H9 (cell line): Measurements from ENCODE around the gene FAM193B. TPM values are rescaled to one million over a fixed set of nuclear protein-coding genes. Genes with fewer than 3 reads are reported as not detected.

ENCODE experiments used
- DNase-seq: peaks from one replicate; pipeline ENCODE4 v3.0.0-alpha.2; 2017
- H2AFZ ChIP-seq: one replicate; pipeline ENCODE4 v1.6.1; 2013; ENCODE audit warnings: mild to moderate bottlenecking, low read length, control low read depth, moderate library complexity
- H2AK5ac ChIP-seq: 2 replicates; pipeline ENCODE4 v1.6.1; 2013; ENCODE audit warnings: low read length, control low read depth, mixed read lengths; ENCODE audit not compliant: insufficient read length
- H2BK120ac ChIP-seq: one replicate; pipeline ENCODE4 v1.6.1; 2013; ENCODE audit warnings: low read depth, mild to moderate bottlenecking, low read length, control low read depth, inconsistent platforms; ENCODE audit not compliant: poor library complexity, severe bottlenecking
- H2BK12ac ChIP-seq: 2 replicates; pipeline ENCODE4 v1.6.1; 2013; ENCODE audit warnings: low read length, control low read depth, mixed read lengths, low read depth; ENCODE audit not compliant: insufficient read length
- H2BK15ac ChIP-seq: 2 replicates; pipeline ENCODE4 v1.6.1; 2013; ENCODE audit warnings: low read depth, low read length, control low read depth
- H2BK20ac ChIP-seq: one replicate; pipeline ENCODE4 v1.6.1; 2013; ENCODE audit warnings: low read depth, mild to moderate bottlenecking, low read length, control low read depth, inconsistent platforms; ENCODE audit not compliant: poor library complexity, severe bottlenecking
- H2BK5ac ChIP-seq: 2 replicates; pipeline ENCODE4 v1.6.1; 2013; ENCODE audit warnings: low read length, control low read depth, mixed read lengths; ENCODE audit not compliant: insufficient read length
- H3K14ac ChIP-seq: 2 replicates; pipeline ENCODE4 v1.6.1; 2013; ENCODE audit warnings: low read length, control low read depth; ENCODE audit not compliant: insufficient read depth
- H3K18ac ChIP-seq: 2 replicates; pipeline ENCODE4 v1.6.1; 2013; ENCODE audit warnings: low read depth, mild to moderate bottlenecking, mixed read lengths, low read length, control low read depth; ENCODE audit not compliant: insufficient read length
- H3K23ac ChIP-seq: 2 replicates; pipeline ENCODE4 v1.6.1; 2013; ENCODE audit warnings: low read length, control low read depth, mixed read lengths, low read depth; ENCODE audit not compliant: insufficient read length
- H3K23me2 ChIP-seq: 2 replicates; pipeline ENCODE4 v1.6.1; 2013; ENCODE audit warnings: low read depth, mild to moderate bottlenecking, mixed read lengths, low read length, control low read depth; ENCODE audit not compliant: insufficient read length, poor library complexity, severe bottlenecking
- H3K27ac ChIP-seq: 2 replicates; pipeline ENCODE4 v1.5.1; 2013; ENCODE audit warnings: low read length, control low read depth, mixed read lengths, low read depth; ENCODE audit not compliant: insufficient read length
- H3K27me3 ChIP-seq: 2 replicates; pipeline ENCODE4 v1.6.1; 2013; ENCODE audit warnings: low read length, control low read depth, inconsistent platforms; ENCODE audit not compliant: insufficient read depth
- H3K4ac ChIP-seq: 2 replicates; pipeline ENCODE4 v1.6.1; 2013; ENCODE audit warnings: low read depth, mild to moderate bottlenecking, control low read depth, inconsistent platforms, low read length, moderate library complexity
- H3K4me1 ChIP-seq: 2 replicates; pipeline ENCODE4 v1.6.1; 2013; ENCODE audit warnings: low read length, control low read depth, inconsistent platforms; ENCODE audit not compliant: insufficient read depth
- H3K4me2 ChIP-seq: 2 replicates; pipeline ENCODE4 v1.6.1; 2013; ENCODE audit warnings: low read length, control low read depth, mixed read lengths; ENCODE audit not compliant: insufficient read length, insufficient read depth
- H3K56ac ChIP-seq: 2 replicates; pipeline ENCODE4 v1.6.1; 2013; ENCODE audit warnings: low read depth, mild to moderate bottlenecking, mixed read lengths, low read length, control low read depth; ENCODE audit not compliant: insufficient read length
- H3K79me1 ChIP-seq: 2 replicates; pipeline ENCODE4 v1.6.1; 2013; ENCODE audit warnings: low read depth, mild to moderate bottlenecking, moderate library complexity, low read length, control low read depth, inconsistent platforms; ENCODE audit not compliant: insufficient read depth, poor library complexity, severe bottlenecking
- H3K79me2 ChIP-seq: 2 replicates; pipeline ENCODE4 v1.6.1; 2013; ENCODE audit warnings: low read length, control low read depth, inconsistent platforms; ENCODE audit not compliant: insufficient read depth
- H3K9ac ChIP-seq: 2 replicates; pipeline ENCODE4 v1.6.1; 2013; ENCODE audit warnings: low read length, control low read depth, mixed read lengths; ENCODE audit not compliant: insufficient read length; ENCODE audit errors: extremely low read depth
- H3K9me3 ChIP-seq: one replicate; pipeline ENCODE4 v1.6.1; 2013; ENCODE audit warnings: low read depth, low read length, inconsistent platforms; ENCODE audit not compliant: control insufficient read depth
- H3T11ph ChIP-seq: one replicate; pipeline ENCODE4 v1.6.1; 2013; ENCODE audit warnings: mild to moderate bottlenecking, low read length, control low read depth, inconsistent platforms
- H4K20me1 ChIP-seq: one replicate; pipeline ENCODE4 v1.6.1; 2013; ENCODE audit not compliant: control insufficient read depth, insufficient read length, insufficient read depth
- H4K5ac ChIP-seq: 2 replicates; pipeline ENCODE4 v1.6.1; 2013; ENCODE audit warnings: low read depth, mild to moderate bottlenecking, mixed read lengths, low read length, control low read depth; ENCODE audit not compliant: insufficient read length
- H4K8ac ChIP-seq: replicated peaks from 2 replicates; pipeline ENCODE4 v1.6.1; 2013; ENCODE audit warnings: low read length, control low read depth, mixed read lengths, low read depth; ENCODE audit not compliant: insufficient read length
- H4K91ac ChIP-seq: 2 replicates; pipeline ENCODE4 v1.6.1; 2013; ENCODE audit warnings: low read depth, mild to moderate bottlenecking, moderate library complexity, mixed read lengths, low read length, control low read depth; ENCODE audit not compliant: insufficient read length
- H3K27ac Mint-ChIP-seq, 3 experiments: 2 replicates in 2 of 3; 3 replicates in 1 of 3; pipeline ENCODE4 v1.8.0; 2020 to 2021; ENCODE audit warnings: mixed read lengths in 3 of 3, mild to moderate bottlenecking in 1 of 3, moderate library complexity in 1 of 3
- H3K27me3 Mint-ChIP-seq: 2 replicates; pipeline ENCODE4 v1.8.0; 2021; ENCODE audit warnings: low read depth, mild to moderate bottlenecking, moderate library complexity, mixed read lengths
- H3K36me3 Mint-ChIP-seq, 3 experiments: 2 replicates in 2 of 3; 3 replicates in 1 of 3; pipeline ENCODE4 v1.8.0; 2020 to 2021; ENCODE audit warnings: low read depth in 3 of 3, mixed read lengths in 3 of 3; ENCODE audit not compliant: insufficient read depth in 1 of 3
- H3K4me1 Mint-ChIP-seq, 2 experiments: 2 replicates each; pipeline ENCODE4 v1.8.0; 2020; ENCODE audit warnings: mixed read lengths in 2 of 2
- H3K4me3 Mint-ChIP-seq, 2 experiments: 2 replicates in 1 of 2; 3 replicates in 1 of 2; pipeline ENCODE4 v1.8.0; 2020 to 2021; ENCODE audit warnings: mild to moderate bottlenecking in 2 of 2, mixed read lengths in 2 of 2, moderate library complexity in 1 of 2
- H3K9me3 Mint-ChIP-seq, 2 experiments: 2 replicates in 1 of 2; 3 replicates in 1 of 2; pipeline ENCODE4 v1.8.0; 2020; ENCODE audit warnings: mild to moderate bottlenecking in 2 of 2, mixed read lengths in 2 of 2, moderate library complexity in 1 of 2
- CTCF ChIP-seq: fragments of 200-600 bp; sonication (generic); conservative IDR thresholded peaks from 3 replicates; pipeline ENCODE4 v1.8.0; 2021; ENCODE audit warnings: antibody characterized with exemption, mild to moderate bottlenecking
- WGBS: extraction: QIAGEN DNeasy Blood & Tissue Kit; methylation state at CpG from one replicate; pipeline ENCODE4 v1.1.7; 2013; ENCODE audit warnings: missing lambda C conversion rate, low lambda C conversion rate, mixed read lengths; ENCODE audit not compliant: insufficient read length; ENCODE audit errors: extremely low coverage; 5-methylcytosine and 5-hydroxymethylcytosine counted together
- total RNA-seq: library from RNA; stranded (reverse); gene quantifications from 2 replicates; pipeline ENCODE4 v1.2.1, GENCODE V29; 2021

FAM193B gene
- total RNA-seq, 1 experiment from 2014 or later: 71.5 TPM

GRCh38 chr5:177590406-177590805 lies 36.0 kb upstream of the FAM193B start:
- Mint-ChIP-seq H3K4me1 (peaks cover 2 to 9% of the 10 kb centered on the region in 2 experiments; a peak in 3 of 4 replicates), H3K4me3 (peak overlapping the region in 1 of 2 experiments; percentile 23; a peak in 1 of 5 replicates), H3K9me3 (no peaks in the 10 kb centered on the region), H3K27ac (no peak overlapping the region), H3K36me3 (peaks cover 14 to 29% (median 23%) of the 10 kb centered on the region in 3 experiments; a peak in 6 of 7 replicates), H3K27me3 (peaks cover 31% of the 10 kb centered on the region)
- no peaks in the 10 kb centered on the region for H3K79me1 ChIP-seq
- H3K23ac ChIP-seq: no peak overlapping the region
- no peak overlapping the region for H2AFZ ChIP-seq
- H3K4ac ChIP-seq: no peak overlapping the region
- no peak overlapping the region for H3K18ac ChIP-seq
- DNase-seq: no peak
- no peaks in the 10 kb centered on the region for H3K9me3 ChIP-seq
- no peaks in the 10 kb centered on the region for H3K4me1 ChIP-seq
- WGBS: no CpG with 5 or more reads among the region's 1 CpG
- TF ChIP-seq CTCF: no peak
- no peak overlapping the region for H2BK20ac ChIP-seq
- no peak overlapping the region for H3K14ac ChIP-seq
- H3K56ac ChIP-seq: no peak overlapping the region
- H4K5ac ChIP-seq: no peak overlapping the region
- H3K4me2 ChIP-seq: no peak overlapping the region
- no peaks in the 10 kb centered on the region; the same call in 1 of the 2 replicates for H3K27me3 ChIP-seq
- no peak overlapping the region for H2BK15ac ChIP-seq
- no peaks in the 10 kb centered on the region for H4K20me1 ChIP-seq
- no peaks in the 10 kb centered on the region for H3K79me2 ChIP-seq
- H3T11ph ChIP-seq: no peak overlapping the region
- no peak overlapping the region for H2BK120ac ChIP-seq
- no peak overlapping the region for H2BK12ac ChIP-seq
- H3K27ac ChIP-seq: no peak overlapping the region
- H3K9ac ChIP-seq: no peak overlapping the region
- H4K91ac ChIP-seq: no peak overlapping the region
- no peak overlapping the region for H4K8ac ChIP-seq
- no peak overlapping the region for H2BK5ac ChIP-seq
- H2AK5ac ChIP-seq: no peak overlapping the region
- peaks cover 6% of the 10 kb centered on the region for H3K23me2 ChIP-seq
